DND-41 (cell line): ENCODE measurements around the gene ME3.

Source experiments
- ATAC-seq: fragments of 200-7000 bp; cut with Tn5 transposase; 3 replicates; pipeline ENCODE4 v1.9.1; 2021; ENCODE audit warnings: low read depth; ENCODE audit not compliant: insufficient read depth
- DNase-seq: peaks from one replicate; pipeline ENCODE4 v3.0.0-alpha.2; 2020
- H2AFZ ChIP-seq: 2 replicates; pipeline ENCODE4 v1.6.0; 2012; ENCODE audit warnings: low read depth, low read length
- H3K27ac ChIP-seq: 2 replicates; pipeline ENCODE4 v1.5.1; 2012; ENCODE audit warnings: low read length, inconsistent platforms
- H3K27me3 ChIP-seq: fragments of 200-600 bp; sonication (generic); 2 replicates; pipeline ENCODE4 v1.6.0; 2012; ENCODE audit warnings: low read length, mild to moderate bottlenecking, inconsistent platforms; ENCODE audit not compliant: insufficient read depth, poor library complexity
- H3K36me3 ChIP-seq: 2 replicates; pipeline ENCODE4 v1.5.1; 2012; ENCODE audit warnings: low read length, inconsistent platforms; ENCODE audit not compliant: insufficient read depth
- H3K4me1 ChIP-seq: 2 replicates; pipeline ENCODE4 v1.5.1; 2012; ENCODE audit warnings: mild to moderate bottlenecking, low read length; ENCODE audit not compliant: insufficient read depth
- H3K4me2 ChIP-seq: 2 replicates; pipeline ENCODE4 v1.6.0; 2012; ENCODE audit warnings: mild to moderate bottlenecking, moderate library complexity, low read length, inconsistent platforms; ENCODE audit not compliant: insufficient read depth
- H3K4me3 ChIP-seq, 2 experiments: fragments of 200-600 bp in 1 of 2; shearing (Covaris generic) in 1 of 2; 2 replicates each; pipeline ENCODE4 v1.5.1; 2012 to 2016; ENCODE audit warnings: inconsistent platforms in 2 of 2, low read length in 2 of 2, mild to moderate bottlenecking in 2 of 2, low read depth in 1 of 2, moderate library complexity in 1 of 2
- H3K79me2 ChIP-seq: 2 replicates; pipeline ENCODE4 v1.6.0; 2012; ENCODE audit warnings: low read length, inconsistent platforms; ENCODE audit not compliant: insufficient read depth
- H3K9ac ChIP-seq: 2 replicates; pipeline ENCODE4 v1.6.0; 2012; ENCODE audit warnings: low read depth, mild to moderate bottlenecking, inconsistent platforms, low read length, moderate library complexity
- H3K9me3 ChIP-seq: 2 replicates; pipeline ENCODE4 v1.5.1; 2012; ENCODE audit warnings: low read length, moderate library complexity, mild to moderate bottlenecking, inconsistent platforms; ENCODE audit not compliant: insufficient read depth, severe bottlenecking
- H4K20me1 ChIP-seq: 2 replicates; pipeline ENCODE4 v1.6.0; 2012; ENCODE audit warnings: low read length; ENCODE audit not compliant: insufficient read depth
- CTCF ChIP-seq: IDR thresholded peaks from 2 replicates; pipeline ENCODE4 v1.5.1; 2012; ENCODE audit warnings: borderline replicate concordance, low read length, moderate library complexity, mild to moderate bottlenecking; ENCODE audit not compliant: poor library complexity, severe bottlenecking; ENCODE audit errors: extremely low read depth
- EZH2 ChIP-seq: IDR thresholded peaks from 3 replicates; pipeline ENCODE4 v1.6.1; 2012; ENCODE audit warnings: borderline replicate concordance, low read depth, mild to moderate bottlenecking, moderate library complexity, low read length, inconsistent platforms; ENCODE audit not compliant: severe bottlenecking

Gene ME3

DNA sequence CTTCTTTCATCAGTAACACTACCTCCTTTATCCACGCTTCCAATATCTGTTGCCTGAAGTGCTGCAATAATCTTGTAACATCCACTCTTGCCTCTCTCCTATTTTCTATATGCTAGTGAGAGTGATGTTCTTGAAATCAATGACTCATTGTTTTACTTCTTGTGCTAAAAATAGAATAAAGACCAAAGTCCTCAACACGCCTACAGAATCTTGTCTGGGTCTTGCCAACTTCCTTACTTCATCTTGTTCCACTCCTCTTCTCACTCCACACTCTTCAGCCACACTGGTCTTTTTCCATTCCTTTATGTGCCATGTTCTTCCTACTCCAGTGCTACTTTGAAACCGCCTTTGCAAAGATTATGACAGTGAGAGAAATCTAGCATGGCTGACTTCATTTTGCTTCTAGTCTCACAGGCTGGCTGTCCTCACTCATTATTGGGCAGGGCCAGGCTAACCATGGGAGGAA is 161.3 kb downstream of the ME3 start:
- Histone ChIP-seq H3K27ac (no peak overlapping the region), H3K9me3 (no peaks in the 10 kb centered on the region), H3K9ac (no peak overlapping the region), H3K27me3 (no peaks in the 10 kb centered on the region), H3K79me2 (no peaks in the 10 kb centered on the region), H3K4me3 (no peak overlapping the region), H2AFZ (no peak overlapping the region), H3K4me1 (no peaks in the 10 kb centered on the region), H3K36me3 (no peaks in the 10 kb centered on the region), H3K4me2 (no peak overlapping the region), H4K20me1 (no peaks in the 10 kb centered on the region)
- no peak for DNase-seq
- TF ChIP-seq CTCF (no peak), EZH2 (no peak)
- ATAC-seq: no peak

DNA sequence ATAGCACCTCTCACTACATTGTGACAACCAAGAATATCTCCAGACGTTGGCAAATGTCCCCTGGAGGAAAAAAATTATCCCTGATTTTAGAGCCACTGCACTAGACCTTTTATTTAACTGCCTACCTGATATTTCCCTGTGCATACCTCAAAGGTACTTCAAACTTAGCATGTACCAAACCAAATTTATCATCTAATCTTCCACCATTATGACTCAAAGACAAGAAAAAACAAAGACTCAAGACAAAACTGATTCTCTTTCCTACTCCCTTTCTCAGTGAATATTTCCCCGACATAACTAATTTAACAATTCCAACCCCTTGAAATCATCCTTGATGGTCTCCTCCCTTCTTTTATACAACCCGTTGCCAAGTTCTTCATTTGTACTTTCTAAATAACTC is 161.7 kb downstream of the ME3 start:
- Histone ChIP-seq H3K9me3 (no peaks in the 10 kb centered on the region), H2AFZ (no peak overlapping the region), H4K20me1 (no peaks in the 10 kb centered on the region), H3K4me1 (no peaks in the 10 kb centered on the region), H3K27ac (no peak overlapping the region), H3K36me3 (no peaks in the 10 kb centered on the region), H3K9ac (no peak overlapping the region), H3K4me2 (no peak overlapping the region), H3K27me3 (no peaks in the 10 kb centered on the region), H3K4me3 (no peak overlapping the region), H3K79me2 (no peaks in the 10 kb centered on the region)
- ATAC-seq (no peak), DNase-seq (no peak)
- TF ChIP-seq CTCF (no peak), EZH2 (no peak)

GRCh38 chr11:86510097-86510496 is 162.3 kb downstream of the ME3 start:
- Histone ChIP-seq H3K79me2 (no peaks in the 10 kb centered on the region), H3K4me1 (no peaks in the 10 kb centered on the region), H3K4me2 (no peak overlapping the region), H3K27me3 (no peaks in the 10 kb centered on the region), H2AFZ (no peak overlapping the region), H3K36me3 (no peaks in the 10 kb centered on the region), H3K9me3 (no peaks in the 10 kb centered on the region), H3K27ac (no peak overlapping the region), H4K20me1 (no peaks in the 10 kb centered on the region), H3K9ac (no peak overlapping the region), H3K4me3 (no peak overlapping the region)
- no peak for TF ChIP-seq CTCF
- no peak for TF ChIP-seq EZH2
- no peak for ATAC-seq
- DNase-seq: no peak

DNA sequence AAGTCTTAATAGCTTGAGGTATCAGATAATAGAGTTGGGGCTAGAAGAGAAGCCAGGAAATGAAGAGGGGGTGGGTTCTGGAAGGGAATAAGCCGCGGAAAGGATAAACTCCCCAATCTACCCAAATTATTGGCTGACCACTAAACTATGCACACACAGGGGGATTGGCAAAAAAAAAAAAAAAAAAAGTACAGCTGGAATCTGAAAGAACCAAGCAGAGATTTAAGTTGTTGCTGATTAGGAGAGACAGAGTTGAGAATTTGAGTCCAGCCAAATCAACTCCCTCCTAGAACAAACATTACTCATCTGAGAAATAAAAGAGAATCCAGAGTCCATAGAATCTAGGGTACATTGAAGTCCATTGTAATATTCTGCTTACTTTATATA is 162.8 kb downstream of the ME3 start:
- Histone ChIP-seq H3K4me2 (no peak overlapping the region), H3K27me3 (no peaks in the 10 kb centered on the region), H4K20me1 (no peaks in the 10 kb centered on the region), H3K36me3 (no peaks in the 10 kb centered on the region), H3K79me2 (no peaks in the 10 kb centered on the region), H3K9me3 (no peaks in the 10 kb centered on the region), H3K27ac (no peak overlapping the region), H3K4me3 (no peak overlapping the region), H3K4me1 (no peaks in the 10 kb centered on the region), H3K9ac (no peak overlapping the region), H2AFZ (no peak overlapping the region)
- DNase-seq (no peak), ATAC-seq (no peak)
- TF ChIP-seq EZH2 (no peak), CTCF (no peak)
